ENCODE measurements around the gene FGF19.

DNA sequence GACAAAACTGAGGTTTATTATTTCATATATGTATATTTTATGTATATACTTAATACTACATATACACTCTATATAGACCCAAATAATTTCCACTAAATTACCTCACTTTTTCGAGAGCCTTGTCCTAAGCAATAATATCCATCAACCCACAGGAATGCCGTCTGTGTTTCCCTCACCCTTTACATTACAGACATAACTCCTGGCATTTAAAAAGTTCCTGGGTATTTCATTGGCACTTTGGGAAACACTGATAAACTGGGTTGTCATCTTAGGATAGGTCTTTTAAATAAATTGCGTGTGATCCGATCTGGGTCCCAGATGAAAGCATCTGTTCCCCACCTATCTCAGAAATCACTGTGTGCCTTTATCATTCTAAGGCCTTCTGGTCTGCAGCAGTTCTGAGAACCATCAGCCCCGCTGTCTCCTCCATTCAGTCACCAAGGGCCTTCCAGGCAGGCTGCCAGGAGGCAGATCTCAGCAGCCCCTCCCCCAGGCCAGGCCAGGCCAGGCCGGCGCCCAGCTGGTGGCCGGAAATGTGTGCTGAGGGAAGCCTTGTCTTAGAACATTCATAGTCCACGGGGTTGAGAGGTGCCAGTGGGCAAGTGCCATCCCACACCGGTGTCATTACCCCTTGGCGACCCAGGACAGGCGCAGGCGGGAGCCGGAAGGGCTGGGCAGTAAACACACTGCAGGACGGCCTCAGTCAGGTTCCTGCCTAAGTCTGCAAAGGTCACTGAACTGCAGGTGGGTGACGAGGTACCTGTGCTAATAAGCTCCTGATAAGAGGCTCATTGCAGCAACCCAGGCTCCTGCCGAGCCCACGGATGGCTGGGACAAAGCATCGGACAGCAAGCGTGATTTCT lies 3.3 kb downstream of the FGF19 start:
- TF ChIP-seq, protein P1, sequence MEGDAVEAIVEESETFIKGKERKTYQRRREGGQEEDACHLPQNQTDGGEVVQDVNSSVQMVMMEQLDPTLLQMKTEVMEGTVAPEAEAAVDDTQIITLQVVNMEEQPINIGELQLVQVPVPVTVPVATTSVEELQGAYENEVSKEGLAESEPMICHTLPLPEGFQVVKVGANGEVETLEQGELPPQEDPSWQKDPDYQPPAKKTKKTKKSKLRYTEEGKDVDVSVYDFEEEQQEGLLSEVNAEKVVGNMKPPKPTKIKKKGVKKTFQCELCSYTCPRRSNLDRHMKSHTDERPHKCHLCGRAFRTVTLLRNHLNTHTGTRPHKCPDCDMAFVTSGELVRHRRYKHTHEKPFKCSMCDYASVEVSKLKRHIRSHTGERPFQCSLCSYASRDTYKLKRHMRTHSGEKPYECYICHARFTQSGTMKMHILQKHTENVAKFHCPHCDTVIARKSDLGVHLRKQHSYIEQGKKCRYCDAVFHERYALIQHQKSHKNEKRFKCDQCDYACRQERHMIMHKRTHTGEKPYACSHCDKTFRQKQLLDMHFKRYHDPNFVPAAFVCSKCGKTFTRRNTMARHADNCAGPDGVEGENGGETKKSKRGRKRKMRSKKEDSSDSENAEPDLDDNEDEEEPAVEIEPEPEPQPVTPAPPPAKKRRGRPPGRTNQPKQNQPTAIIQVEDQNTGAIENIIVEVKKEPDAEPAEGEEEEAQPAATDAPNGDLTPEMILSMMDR (IDR thresholded peaks at IDR 0.05), result no peak
- TF ChIP-seq POLR2AphosphoS5 (IDR thresholded peaks at IDR 0.05) (peak in 1 of 3 donors; percentile 6), POLR2A (IDR thresholded peaks at IDR 0.05) (no peak)
